ENCODE data around the gene MED15.

DNA sequence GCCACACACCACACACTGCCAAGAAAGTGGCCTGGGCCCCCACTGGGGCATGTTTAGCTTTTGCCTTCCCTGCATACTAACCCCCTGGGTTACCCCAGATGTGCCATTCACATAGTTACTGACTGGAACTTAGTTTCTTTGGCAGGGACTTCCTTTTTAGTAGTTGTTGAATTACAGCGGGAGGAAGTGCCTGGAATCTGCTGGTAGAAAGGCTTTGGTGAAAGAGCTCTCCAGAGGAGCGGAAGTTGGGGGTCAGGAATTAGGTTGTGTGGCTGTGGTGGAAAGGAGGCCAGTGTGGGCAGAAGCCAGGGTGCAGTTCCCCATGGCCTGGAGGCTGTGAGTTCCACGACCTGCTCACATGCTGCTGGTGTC lies 69.0 kb downstream of the MED15 start:
- TF ChIP-seq POLR2A (IDR thresholded peaks at IDR 0.05; ENCODE audit: low read depth, low read length) (no peak), TAF1 (IDR thresholded peaks at IDR 0.05; ENCODE audit: low read depth, low read length) (no peak)
